EH (cell line): ENCODE measurements around the gene NHS.

Source experiments
- DNase-seq: peaks from one replicate; pipeline ENCODE4 v3.0.0-alpha.2; 2015; ENCODE audit warnings: low read depth

The NHS gene

GRCh38 chrX:17590892-17591740 is 216.1 kb downstream of the NHS start:
- peak; percentile 78 for DNase-seq

- peak; percentile 79 for DNase-seq
These were observed 216.7 kb downstream of the NHS start for GRCh38 chrX:17591741-17592110.

- DNase-seq, result peak; percentile 60
These were observed 217.1 kb downstream of the NHS start for GRCh38 chrX:17592117-17592516.

GRCh38 chrX:17594693-17595092 is 219.7 kb downstream of the NHS start:
- no peak for DNase-seq

GRCh38 chrX:17595456-17596035 is 220.5 kb downstream of the NHS start:
- DNase-seq, result peak; percentile 84

- peak; percentile 41 for DNase-seq
These were observed 221.1 kb downstream of the NHS start for GRCh38 chrX:17596061-17596460.

GRCh38 chrX:17596546-17597205 is 221.7 kb downstream of the NHS start:
- peak; percentile 66 for DNase-seq

- DNase-seq, result no peak
These were observed 222.3 kb downstream of the NHS start for GRCh38 chrX:17597327-17597726.

GRCh38 chrX:17597836-17598439 is 222.9 kb downstream of the NHS start:
- peak; percentile 41 for DNase-seq

- no peak for DNase-seq
These were observed 226.6 kb downstream of the NHS start for GRCh38 chrX:17601441-17602200.

- no peak for DNase-seq
These were observed 227.2 kb downstream of the NHS start for GRCh38 chrX:17602245-17602644.

GRCh38 chrX:17603196-17603595 is 228.2 kb downstream of the NHS start:
- no peak for DNase-seq

- peak; percentile 36 for DNase-seq
These were observed 230.7 kb downstream of the NHS start for GRCh38 chrX:17605676-17606075.

- DNase-seq, result no peak
These were observed 231.2 kb downstream of the NHS start for GRCh38 chrX:17606231-17606630.

- DNase-seq, result no peak
These were observed 233.9 kb downstream of the NHS start for GRCh38 chrX:17608888-17609287.

GRCh38 chrX:17610788-17611187 is 235.8 kb downstream of the NHS start:
- DNase-seq, result no peak

- DNase-seq, result peak; percentile 54
These were observed 239.1 kb downstream of the NHS start for GRCh38 chrX:17613979-17614588.

- DNase-seq, result no peak
These were observed 241.9 kb downstream of the NHS start for GRCh38 chrX:17616936-17617335.

- peak; percentile 42 for DNase-seq
These were observed 242.8 kb downstream of the NHS start for GRCh38 chrX:17617806-17618205.

- peak; percentile 14 for DNase-seq
These were observed 246.7 kb downstream of the NHS start for GRCh38 chrX:17621566-17622270.

GRCh38 chrX:17622331-17622730 is 247.3 kb downstream of the NHS start:
- DNase-seq, result no peak
